ENCODE data around the gene CMTM5.

GRCh38 chr14:23377198-23377550 is 328 bp downstream of the CMTM5 start:
- no peak for TF ChIP-seq CTCF (IDR thresholded peaks at IDR 0.05; ENCODE audit: low read depth, low read length)
- TF ChIP-seq EZH2phosphoT487 (IDR thresholded peaks at IDR 0.05; ENCODE audit: low read depth) = no peak

Data from OCI-LY3 (cell line).